AG20443 (cell line): ENCODE results near the gene OPRM1.

ENCODE experiments used
- DNase-seq: peaks from one replicate; pipeline ENCODE4 v3.0.0; 2012; ENCODE audit warnings: low spot score, mixed read lengths

OPRM1 gene

DNA sequence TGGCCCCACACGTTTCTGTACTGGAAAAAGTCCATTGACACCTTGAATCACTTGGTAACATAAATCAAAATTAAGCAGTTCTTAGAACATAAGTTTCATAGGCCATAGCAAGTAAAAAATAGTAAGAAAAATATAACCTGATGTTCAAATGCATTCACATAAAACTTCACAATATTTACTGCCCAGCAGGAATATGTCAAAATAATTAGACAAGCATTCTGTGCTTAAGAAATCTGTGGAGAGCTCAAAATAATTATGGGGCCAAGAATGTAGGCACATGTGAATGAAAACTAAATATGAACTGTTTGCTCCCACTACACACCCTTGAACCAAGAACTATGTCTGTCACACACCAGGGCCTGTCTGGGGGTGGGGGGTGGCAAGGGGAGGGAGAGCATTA, 246.8 kb downstream of the OPRM1 start:
- DNase-seq = no peak

- no peak for DNase-seq
Measured at GRCh38 chr6:154289818-154290508, 250.9 kb downstream of the OPRM1 start.

- DNase-seq = no peak
Measured at GRCh38 chr6:154292066-154292465, 253.0 kb downstream of the OPRM1 start.

DNA sequence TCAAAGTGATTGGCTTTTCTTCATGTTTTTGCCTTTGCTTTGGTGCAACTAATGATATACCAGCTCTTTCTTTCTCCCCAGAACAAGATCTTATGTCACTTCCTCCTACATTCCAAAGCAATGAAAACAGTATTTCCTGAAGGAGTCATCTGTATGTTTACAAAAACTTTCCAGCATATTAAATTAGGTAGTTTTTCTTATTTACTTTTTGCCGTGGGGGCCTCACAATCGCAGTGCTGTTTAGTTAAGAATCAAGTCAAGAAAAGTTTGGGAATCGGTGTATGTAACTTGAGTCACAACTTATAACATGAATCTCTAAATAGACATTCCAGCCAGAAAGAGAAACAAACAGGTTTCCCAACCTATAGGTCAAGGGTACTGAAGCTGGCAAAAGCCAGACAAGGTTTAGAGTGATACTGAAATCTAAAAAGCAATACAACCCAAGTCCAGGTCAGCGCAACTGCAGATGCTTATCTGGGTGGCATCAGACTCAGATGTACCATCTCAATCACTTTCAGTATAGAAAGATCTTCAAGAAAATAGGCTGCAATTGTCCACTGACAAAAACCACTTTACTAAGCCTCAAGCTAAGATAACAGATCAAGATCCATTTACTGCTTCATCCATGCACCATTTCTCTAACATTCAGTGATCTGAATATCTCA, 253.9 kb downstream of the OPRM1 start:
- peak; percentile 56 for DNase-seq

DNA sequence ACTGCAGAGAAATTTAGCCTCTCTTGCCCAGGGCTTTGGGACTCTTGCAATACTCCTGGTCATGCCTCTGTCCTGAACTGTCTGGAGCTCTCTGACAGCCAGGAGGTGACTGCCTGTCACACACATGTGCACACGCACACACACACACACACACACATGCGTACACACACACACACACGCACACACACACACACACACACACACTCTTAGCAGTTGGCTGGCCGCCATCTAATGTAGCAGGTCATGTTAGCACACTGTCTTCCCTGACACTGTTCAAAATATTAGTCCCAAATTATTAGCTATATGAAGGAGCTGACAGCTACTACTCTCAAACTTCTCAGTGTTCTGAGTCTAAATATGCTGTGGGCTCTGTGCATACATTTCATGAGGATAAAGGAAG, 256.7 kb downstream of the OPRM1 start:
- no peak for DNase-seq
